Astrocyte (in vitro differentiated cells and primary cell): ENCODE measurements around the gene GIPC3. TPM values are rescaled to one million over a fixed set of nuclear protein-coding genes. Genes with fewer than 3 reads are reported as not detected.
A peak's percentile ranks its signal among the peaks of the same experiment; 100 is the strongest.

Experiments
- DNase-seq: peaks from one replicate; pipeline ENCODE4 v3.0.0-alpha.2; 2010; ENCODE audit warnings: low read depth
- FAIRE-seq: peaks from 2 replicates; lab custom pipeline; 2011; peaks lifted over from hg19 to GRCh38; lab: Jason Lieb, UNC
- H2AFZ ChIP-seq: 2 replicates; pipeline ENCODE4 v1.6.0; 2012; ENCODE audit warnings: low read depth, low read length, inconsistent platforms
- H3K27ac ChIP-seq: 2 replicates; pipeline ENCODE4 v1.5.1; 2011; ENCODE audit warnings: low read depth, low read length, inconsistent platforms
- H3K27me3 ChIP-seq: 2 replicates; pipeline ENCODE4 v1.6.0; 2011; ENCODE audit warnings: low read length, inconsistent platforms; ENCODE audit not compliant: insufficient read depth
- H3K36me3 ChIP-seq: 2 replicates; pipeline ENCODE4 v1.5.1; 2011; ENCODE audit warnings: low read length, inconsistent platforms; ENCODE audit not compliant: insufficient read depth
- H3K4me1 ChIP-seq: 2 replicates; pipeline ENCODE4 v1.5.1; 2011; ENCODE audit warnings: low read length, inconsistent platforms; ENCODE audit not compliant: insufficient read depth
- H3K4me2 ChIP-seq: 2 replicates; pipeline ENCODE4 v1.6.0; 2012; ENCODE audit warnings: low read length, inconsistent platforms
- H3K4me3 ChIP-seq: 2 replicates; pipeline ENCODE4 v1.5.1; 2011; ENCODE audit warnings: low read depth, mild to moderate bottlenecking, low read length, inconsistent platforms; ENCODE audit not compliant: insufficient read depth
- H3K79me2 ChIP-seq: 2 replicates; pipeline ENCODE4 v1.6.0; 2012; ENCODE audit warnings: mild to moderate bottlenecking, low read length, inconsistent platforms; ENCODE audit not compliant: insufficient read depth
- H3K9ac ChIP-seq: 2 replicates; pipeline ENCODE4 v1.6.0; 2012; ENCODE audit warnings: mild to moderate bottlenecking, low read length, inconsistent platforms
- H3K9me3 ChIP-seq: 2 replicates; pipeline ENCODE4 v1.5.1; 2012; ENCODE audit warnings: low read depth, mild to moderate bottlenecking, low read length, inconsistent platforms; ENCODE audit not compliant: insufficient read depth
- H4K20me1 ChIP-seq: 2 replicates; pipeline ENCODE4 v1.6.0; 2012; ENCODE audit warnings: low read length, inconsistent platforms; ENCODE audit not compliant: insufficient read depth
- H3K27ac Mint-ChIP-seq: one replicate; pipeline ENCODE4 v1.8.0; 2021; ENCODE audit warnings: mild to moderate bottlenecking, mixed read lengths; ENCODE audit not compliant: unreplicated experiment
- H3K27me3 Mint-ChIP-seq: one replicate; pipeline ENCODE4 v1.8.0; 2021; ENCODE audit warnings: low read depth, mixed read lengths; ENCODE audit not compliant: unreplicated experiment
- H3K36me3 Mint-ChIP-seq: one replicate; pipeline ENCODE4 v1.8.0; 2021; ENCODE audit warnings: low read depth, mixed read lengths; ENCODE audit not compliant: unreplicated experiment
- H3K4me1 Mint-ChIP-seq: one replicate; pipeline ENCODE4 v1.8.0; 2021; ENCODE audit warnings: low read depth, mixed read lengths; ENCODE audit not compliant: unreplicated experiment
- H3K4me3 Mint-ChIP-seq: one replicate; pipeline ENCODE4 v1.8.0; 2021; ENCODE audit warnings: mild to moderate bottlenecking, moderate library complexity, mixed read lengths; ENCODE audit not compliant: unreplicated experiment
- H3K9me3 Mint-ChIP-seq: one replicate; pipeline ENCODE4 v1.8.0; 2021; ENCODE audit warnings: mild to moderate bottlenecking, mixed read lengths; ENCODE audit not compliant: unreplicated experiment
- EZH2 ChIP-seq: IDR thresholded peaks from 2 replicates; pipeline ENCODE4 v1.6.1; 2012; ENCODE audit warnings: mild to moderate bottlenecking, low read length, inconsistent platforms; ENCODE audit not compliant: insufficient read depth
- total RNA-seq: library from RNA; stranded (reverse); gene quantifications from 2 replicates; pipeline ENCODE4 v1.2.1, GENCODE V29; 2021
- TF ChIP-seq, protein P1 (sequence below): IDR thresholded peaks from 2 replicates; pipeline ENCODE4 v1.5.1; 2011; ENCODE audit warnings: low read depth, mild to moderate bottlenecking, inconsistent platforms, low read length, moderate library complexity; ENCODE audit not compliant: insufficient read depth

Gene GIPC3
- total RNA-seq, 1 donor from 2014 or later = 0.09 TPM

DNA sequence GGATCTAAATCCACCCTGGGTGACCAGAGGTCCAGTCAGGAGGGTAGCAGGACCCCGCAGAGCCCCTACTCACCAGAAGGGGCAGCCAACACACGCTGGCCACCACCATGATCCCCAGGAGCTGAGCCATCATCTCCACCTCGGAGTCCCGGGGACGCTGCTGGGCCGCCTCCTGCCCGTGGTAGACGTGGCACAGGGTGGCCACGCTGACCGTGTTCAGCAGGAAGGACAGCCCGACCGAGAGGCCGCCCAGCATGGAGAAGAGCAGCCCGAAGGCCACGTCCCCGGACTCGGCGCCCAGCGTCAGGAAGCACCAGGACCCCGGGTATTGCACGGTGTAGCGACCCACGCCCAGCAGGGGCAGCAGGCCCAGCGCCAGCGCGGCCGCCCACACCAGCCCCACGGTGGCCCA lies 14.5 kb downstream of the GIPC3 start:
- Mint-ChIP-seq H3K9me3 (no peaks in the 10 kb centered on the region), H3K27me3 (no peaks in the 10 kb centered on the region), H3K27ac (no peak overlapping the region), H3K4me1 (no peaks in the 10 kb centered on the region), H3K36me3 (peaks cover 1% of the 10 kb centered on the region), H3K4me3 (no peak overlapping the region)
- Histone ChIP-seq H3K27me3 (no peaks in the 10 kb centered on the region), H3K9ac (no peak overlapping the region), H3K9me3 (no peaks in the 10 kb centered on the region), H3K79me2 (no peaks in the 10 kb centered on the region), H3K27ac (no peak overlapping the region), H3K4me1 (no peaks in the 10 kb centered on the region), H3K4me3 (no peak overlapping the region), H3K36me3 (no peaks in the 10 kb centered on the region), H4K20me1 (no peaks in the 10 kb centered on the region), H2AFZ (no peak overlapping the region), H3K4me2 (no peak overlapping the region)
- TF ChIP-seq EZH2 = no peak
- TF ChIP-seq, protein P1, sequence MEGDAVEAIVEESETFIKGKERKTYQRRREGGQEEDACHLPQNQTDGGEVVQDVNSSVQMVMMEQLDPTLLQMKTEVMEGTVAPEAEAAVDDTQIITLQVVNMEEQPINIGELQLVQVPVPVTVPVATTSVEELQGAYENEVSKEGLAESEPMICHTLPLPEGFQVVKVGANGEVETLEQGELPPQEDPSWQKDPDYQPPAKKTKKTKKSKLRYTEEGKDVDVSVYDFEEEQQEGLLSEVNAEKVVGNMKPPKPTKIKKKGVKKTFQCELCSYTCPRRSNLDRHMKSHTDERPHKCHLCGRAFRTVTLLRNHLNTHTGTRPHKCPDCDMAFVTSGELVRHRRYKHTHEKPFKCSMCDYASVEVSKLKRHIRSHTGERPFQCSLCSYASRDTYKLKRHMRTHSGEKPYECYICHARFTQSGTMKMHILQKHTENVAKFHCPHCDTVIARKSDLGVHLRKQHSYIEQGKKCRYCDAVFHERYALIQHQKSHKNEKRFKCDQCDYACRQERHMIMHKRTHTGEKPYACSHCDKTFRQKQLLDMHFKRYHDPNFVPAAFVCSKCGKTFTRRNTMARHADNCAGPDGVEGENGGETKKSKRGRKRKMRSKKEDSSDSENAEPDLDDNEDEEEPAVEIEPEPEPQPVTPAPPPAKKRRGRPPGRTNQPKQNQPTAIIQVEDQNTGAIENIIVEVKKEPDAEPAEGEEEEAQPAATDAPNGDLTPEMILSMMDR = peak; percentile 8
- FAIRE-seq = no peak
- no peak for DNase-seq

DNA sequence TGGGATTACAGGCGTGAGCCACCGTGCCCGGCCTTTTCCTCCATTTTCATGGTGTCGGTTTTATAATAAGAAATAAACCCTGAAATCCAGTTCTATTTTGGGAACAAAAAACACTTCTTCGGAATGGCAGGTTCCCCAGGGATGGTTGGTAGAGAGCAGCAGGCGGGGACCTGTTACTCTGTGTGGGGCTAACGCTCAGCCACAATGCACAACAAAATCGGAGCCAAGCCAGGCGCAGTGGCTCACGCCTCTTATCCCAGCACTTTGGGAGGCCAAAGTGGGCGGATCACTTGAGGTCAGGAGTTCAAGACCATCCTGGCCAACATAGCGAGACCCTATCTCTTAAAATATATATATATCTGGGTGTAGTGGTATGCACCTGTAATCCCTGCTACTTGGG lies 15.7 kb downstream of the GIPC3 start:
- Mint-ChIP-seq H3K4me3 (no peak overlapping the region), H3K27ac (no peak overlapping the region), H3K4me1 (no peaks in the 10 kb centered on the region), H3K9me3 (no peaks in the 10 kb centered on the region), H3K27me3 (no peaks in the 10 kb centered on the region), H3K36me3 (peaks cover 1% of the 10 kb centered on the region)
- Histone ChIP-seq H3K79me2 (no peaks in the 10 kb centered on the region), H3K9me3 (no peaks in the 10 kb centered on the region), H2AFZ (no peak overlapping the region), H3K27ac (no peak overlapping the region), H4K20me1 (peaks cover 8% of the 10 kb centered on the region), H3K4me1 (peaks cover 7% of the 10 kb centered on the region), H3K27me3 (no peaks in the 10 kb centered on the region), H3K9ac (no peak overlapping the region), H3K4me2 (no peak overlapping the region), H3K36me3 (no peaks in the 10 kb centered on the region), H3K4me3 (no peak overlapping the region)
- FAIRE-seq (no peak), DNase-seq (no peak)
- TF ChIP-seq, protein P1 = no peak
- TF ChIP-seq EZH2 = no peak

DNA sequence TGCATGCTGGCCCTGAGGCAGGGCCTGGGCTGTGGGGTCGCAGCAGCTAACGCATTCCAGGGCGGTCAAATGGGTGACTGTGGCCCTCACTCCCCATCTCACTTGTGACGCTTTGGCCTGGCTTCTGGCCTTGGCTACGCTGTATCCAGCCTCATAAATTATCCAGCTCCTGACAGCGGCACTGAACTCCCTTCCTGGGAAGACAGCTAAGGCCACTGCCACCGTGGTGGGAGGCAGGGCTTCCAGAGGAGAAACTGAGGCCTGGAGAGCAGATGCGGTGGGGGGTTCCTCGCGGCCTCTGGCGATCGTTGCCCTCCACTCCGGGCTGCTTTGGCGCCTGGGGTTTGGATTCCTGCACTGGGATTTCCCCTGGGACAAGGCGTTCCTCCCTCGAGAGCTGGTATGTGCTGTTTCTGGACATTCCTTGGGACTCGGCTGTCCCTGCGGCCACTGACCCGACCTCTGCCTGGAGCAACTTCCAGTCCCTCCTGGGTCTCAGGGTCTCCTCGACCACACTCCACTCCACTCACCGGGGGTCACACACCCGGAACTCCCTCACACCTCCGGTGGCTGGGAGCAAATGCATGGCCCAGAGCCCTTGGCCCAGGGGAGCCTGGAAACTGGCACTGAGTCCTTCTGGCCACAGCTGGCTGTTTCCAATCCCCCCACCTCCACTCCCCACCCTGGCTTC lies 18.0 kb downstream of the GIPC3 start:
- Mint-ChIP-seq H3K4me3 (no peak overlapping the region), H3K9me3 (no peaks in the 10 kb centered on the region), H3K36me3 (no peaks in the 10 kb centered on the region), H3K27ac (no peak overlapping the region), H3K4me1 (peaks cover 6% of the 10 kb centered on the region), H3K27me3 (peaks cover 6% of the 10 kb centered on the region)
- H3K4me3 ChIP-seq = no peak overlapping the region
- no peak overlapping the region for H3K27ac ChIP-seq
- H3K4me1 ChIP-seq = peaks cover 20% of the 10 kb centered on the region
- H2AFZ ChIP-seq = no peak overlapping the region
- no peaks in the 10 kb centered on the region for H3K9me3 ChIP-seq
- no peak overlapping the region for H3K9ac ChIP-seq
- peaks cover 8% of the 10 kb centered on the region for H4K20me1 ChIP-seq
- no peaks in the 10 kb centered on the region for H3K36me3 ChIP-seq
- H3K27me3 ChIP-seq = no peaks in the 10 kb centered on the region
- no peak overlapping the region for H3K4me2 ChIP-seq
- no peak for TF ChIP-seq EZH2
- TF ChIP-seq, protein P1 = no peak
- DNase-seq (no peak), FAIRE-seq (no peak)
- no peaks in the 10 kb centered on the region for H3K79me2 ChIP-seq
